Thyroid gland (tissue), 4 donors: ENCODE data around the gene FBXO3. TPM values are rescaled to one million over a fixed set of nuclear protein-coding genes. Genes with fewer than 3 reads are reported as not detected.
A peak's percentile ranks its signal among the peaks of the same experiment; 100 is the strongest.

Experiments used
- DNase-seq, 2 donors: peaks; one replicate each; pipeline ENCODE4 v3.0.0-alpha.2; 2019
- H3K27ac ChIP-seq, 3 donors: fragments of 200-600 bp; sonication (generic); 1 replicate in 2 of 3; 2 replicates in 1 of 3; pipeline ENCODE4 v1.5.1; 2016 to 2019; ENCODE audit warnings: mild to moderate bottlenecking in 1 of 3, moderate library complexity in 1 of 3
- H3K27me3 ChIP-seq: fragments of 200-600 bp; sonication (generic); one replicate; pipeline ENCODE4 v1.5.1; 2019
- H3K36me3 ChIP-seq, 2 donors: fragments of 200-600 bp; sonication (generic); one replicate each; pipeline ENCODE4 v1.5.1; 2016 to 2019
- H3K4me1 ChIP-seq, 2 donors: fragments of 200-600 bp; sonication (generic); one replicate each; pipeline ENCODE4 v1.5.1; 2017 to 2019
- H3K4me3 ChIP-seq, 3 donors: fragments of 200-600 bp; sonication (generic); replicated peaks in 1 of 3; 1 replicate in 2 of 3; 2 replicates in 1 of 3; pipeline ENCODE4 v1.5.1; 2016; ENCODE audit warnings: mild to moderate bottlenecking in 1 of 3
- H3K9me3 ChIP-seq: fragments of 200-600 bp; sonication (generic); one replicate; pipeline ENCODE4 v1.5.1; 2017
- POLR2A ChIP-seq, 2 donors: fragments of 450-650 bp; IDR thresholded peaks; one replicate each; pipeline ENCODE4 v1.6.1; 2017; ENCODE audit warnings: antibody characterized with exemption in 2 of 2, mild to moderate bottlenecking in 2 of 2, moderate library complexity in 1 of 2
- WGBS, 2 donors: methylation state at CpG; one replicate each; pipeline ENCODE4 v1.1.5; 2017; 5-methylcytosine and 5-hydroxymethylcytosine counted together
- intact Hi-C: fragments of 100-400 bp; cut with DNase I; formaldehyde crosslinking; loops from one replicate; pipeline ENCODE4 v1.15.1; 2023
- total RNA-seq, 4 donors: library from RNA; depleted of rRNA; stranded (reverse); fragments of >200 nt; gene quantifications; one replicate each; pipeline ENCODE4 v1.2.3, GENCODE V29; 2016
- TF ChIP-seq, protein P1 (sequence below), 6 experiments: fragments of 200-600 bp in 3 of 6; fragments of 450-650 bp in 3 of 6; sonication (generic) in 3 of 6; IDR thresholded peaks; one replicate each; pipeline ENCODE4 v1.5.1; 2016 to 2019; ENCODE audit warnings: antibody characterized with exemption in 6 of 6, mild to moderate bottlenecking in 2 of 6, inconsistent platforms in 1 of 6, moderate library complexity in 1 of 6

Gene FBXO3
- total RNA-seq, 4 donors from 2014 or later, result 55.8 to 82.0 (median 57.7) TPM

DNA sequence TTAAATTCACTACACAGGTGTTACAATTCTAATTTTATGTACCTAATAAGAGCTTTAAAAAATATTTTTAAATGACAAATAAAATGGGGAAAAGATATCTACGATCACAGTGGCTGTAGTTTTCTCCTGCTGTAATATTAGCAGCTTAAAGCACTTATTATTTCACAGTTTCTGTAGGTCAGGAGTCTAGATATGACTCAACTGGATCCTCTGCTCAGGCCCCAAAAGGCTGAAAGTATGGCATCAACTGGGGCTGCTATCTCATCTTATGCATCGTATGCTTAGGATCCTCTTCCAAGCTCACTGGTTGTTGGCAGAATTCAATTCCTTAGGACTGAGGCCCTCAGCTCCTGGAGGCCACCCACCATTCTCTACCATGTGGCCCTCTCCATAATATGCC is 12.8 kb downstream of the FBXO3 start:
- TF ChIP-seq, protein P1, sequence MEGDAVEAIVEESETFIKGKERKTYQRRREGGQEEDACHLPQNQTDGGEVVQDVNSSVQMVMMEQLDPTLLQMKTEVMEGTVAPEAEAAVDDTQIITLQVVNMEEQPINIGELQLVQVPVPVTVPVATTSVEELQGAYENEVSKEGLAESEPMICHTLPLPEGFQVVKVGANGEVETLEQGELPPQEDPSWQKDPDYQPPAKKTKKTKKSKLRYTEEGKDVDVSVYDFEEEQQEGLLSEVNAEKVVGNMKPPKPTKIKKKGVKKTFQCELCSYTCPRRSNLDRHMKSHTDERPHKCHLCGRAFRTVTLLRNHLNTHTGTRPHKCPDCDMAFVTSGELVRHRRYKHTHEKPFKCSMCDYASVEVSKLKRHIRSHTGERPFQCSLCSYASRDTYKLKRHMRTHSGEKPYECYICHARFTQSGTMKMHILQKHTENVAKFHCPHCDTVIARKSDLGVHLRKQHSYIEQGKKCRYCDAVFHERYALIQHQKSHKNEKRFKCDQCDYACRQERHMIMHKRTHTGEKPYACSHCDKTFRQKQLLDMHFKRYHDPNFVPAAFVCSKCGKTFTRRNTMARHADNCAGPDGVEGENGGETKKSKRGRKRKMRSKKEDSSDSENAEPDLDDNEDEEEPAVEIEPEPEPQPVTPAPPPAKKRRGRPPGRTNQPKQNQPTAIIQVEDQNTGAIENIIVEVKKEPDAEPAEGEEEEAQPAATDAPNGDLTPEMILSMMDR (IDR thresholded peaks at IDR 0.05), result no peak
- no peak for TF ChIP-seq POLR2A (IDR thresholded peaks at IDR 0.05)
- WGBS, 2 donors, result 86 to 100% methylated on average over 2 of the region's 2 CpGs
- no peaks in the 10 kb centered on the region for H3K4me1 ChIP-seq
- no peak overlapping the region for H3K4me3 ChIP-seq
- H3K27me3 ChIP-seq, result no peaks in the 10 kb centered on the region
- DNase-seq, result no peak
- intact Hi-C loops, result no loop called here
- no peak overlapping the region for H3K27ac ChIP-seq
- H3K36me3 ChIP-seq, result peaks cover 29 to 36% of the 10 kb centered on the region in 2 donors
- H3K9me3 ChIP-seq, result no peaks in the 10 kb centered on the region

DNA sequence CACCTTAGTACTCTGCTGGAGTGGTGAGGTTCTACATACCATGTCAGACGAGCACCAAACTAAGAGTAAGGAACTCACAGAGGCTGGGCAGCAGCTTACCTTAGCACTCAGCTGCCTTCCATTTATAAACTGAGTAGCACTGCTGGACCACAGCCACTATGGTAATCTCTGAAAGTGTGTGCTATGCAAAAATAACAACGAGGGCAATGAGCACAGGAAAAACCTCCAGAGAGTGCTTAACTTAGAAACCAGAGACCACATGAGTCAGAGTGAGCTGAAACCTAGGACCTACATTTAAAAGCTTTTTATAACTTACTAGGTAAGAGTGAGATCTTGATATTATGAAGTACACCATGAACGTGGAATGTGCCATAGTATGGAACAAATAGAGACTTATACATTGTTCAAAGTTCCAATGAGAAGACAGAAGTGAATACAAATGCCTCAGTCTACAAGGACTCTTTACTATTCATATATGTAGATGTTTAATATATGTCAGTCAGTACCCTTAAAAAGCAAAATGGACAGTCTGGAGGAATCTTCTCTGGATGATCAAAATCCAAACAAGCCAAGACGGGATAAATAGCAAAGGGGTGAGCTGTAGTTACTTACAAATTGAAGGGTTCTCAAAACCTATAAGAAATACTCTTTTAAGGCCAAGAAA is 20.9 kb downstream of the FBXO3 start:
- Histone ChIP-seq H3K36me3 (peaks cover 14 to 21% of the 10 kb centered on the region in 2 donors), H3K27ac (peak overlapping the region; percentile 11 to 56 (median 43)), H3K27me3 (no peaks in the 10 kb centered on the region), H3K9me3 (no peaks in the 10 kb centered on the region), H3K4me3 (no peak overlapping the region), H3K4me1 (peaks cover 11 to 12% of the 10 kb centered on the region in 2 donors)
- peak; percentile 62 to 68 for DNase-seq
- 22 to 30% methylated on average over 4 of the region's 4 CpGs for WGBS, 2 donors
- TF ChIP-seq, protein P1 (IDR thresholded peaks at IDR 0.05), result no peak
- peak in 1 of 2 donors; percentile 22 for TF ChIP-seq POLR2A (IDR thresholded peaks at IDR 0.05)
- intact Hi-C loops, result no loop called here

DNA sequence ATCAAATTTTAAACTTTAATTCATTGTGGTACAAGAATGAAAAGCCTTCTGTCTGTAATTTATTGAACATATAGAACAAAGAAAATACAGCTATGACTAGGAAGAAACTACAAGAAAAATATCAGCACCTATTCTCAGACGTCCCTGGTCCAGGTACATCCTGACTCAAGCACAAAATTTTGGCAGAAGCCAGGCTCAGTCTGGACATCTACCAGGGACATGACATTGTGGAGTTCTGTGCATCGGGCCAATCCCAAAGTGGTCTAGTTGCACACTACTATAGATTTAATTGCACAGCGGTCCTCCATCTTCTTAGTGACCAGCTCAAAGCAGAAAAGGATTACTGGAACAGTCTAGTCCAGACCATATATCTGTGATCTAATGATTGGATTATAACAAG is 22.4 kb downstream of the FBXO3 start:
- H3K4me3 ChIP-seq, result no peak overlapping the region
- no peak for TF ChIP-seq POLR2A (IDR thresholded peaks at IDR 0.05)
- TF ChIP-seq, protein P1 (IDR thresholded peaks at IDR 0.05), result no peak
- 88 to 90% methylated on average over 3 of the region's 3 CpGs for WGBS, 2 donors
- no peak overlapping the region for H3K27ac ChIP-seq
- peaks cover 7 to 9% of the 10 kb centered on the region in 2 donors for H3K36me3 ChIP-seq
- H3K4me1 ChIP-seq, result peaks cover 11 to 18% of the 10 kb centered on the region in 2 donors
- H3K27me3 ChIP-seq, result no peaks in the 10 kb centered on the region
- DNase-seq, result no peak
- H3K9me3 ChIP-seq, result no peaks in the 10 kb centered on the region
- intact Hi-C loops, result no loop called here

DNA sequence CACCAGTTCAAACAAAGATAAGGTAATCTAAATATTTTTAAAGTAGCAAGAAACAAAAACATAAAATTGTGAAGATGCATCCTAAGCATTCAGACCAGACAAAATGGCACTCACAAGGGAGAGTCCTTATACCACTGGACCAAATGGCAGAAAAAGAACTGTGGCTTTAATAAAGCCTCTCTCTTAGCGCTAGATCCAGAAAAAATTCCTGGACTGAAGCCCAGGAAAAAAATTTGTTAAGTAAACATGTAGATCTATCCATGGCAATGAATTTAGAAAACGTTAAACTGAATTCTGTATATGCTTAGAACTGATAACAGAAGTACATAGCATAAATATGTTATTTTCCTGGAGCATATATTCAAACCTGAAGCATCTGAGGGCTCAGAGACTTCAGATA is 26.3 kb downstream of the FBXO3 start:
- intact Hi-C loops, result no loop called here
- DNase-seq, result no peak
- no peak overlapping the region for H3K27ac ChIP-seq
- TF ChIP-seq, protein P1 (IDR thresholded peaks at IDR 0.05), result no peak
- no peak for TF ChIP-seq POLR2A (IDR thresholded peaks at IDR 0.05)
- H3K4me1 ChIP-seq, result peaks cover under 1 to 7% of the 10 kb centered on the region in 2 donors
- no peak overlapping the region for H3K4me3 ChIP-seq
- 27 to 42% methylated on average over 2 of the region's 2 CpGs for WGBS, 2 donors
- no peaks in the 10 kb centered on the region for H3K9me3 ChIP-seq
- no peaks in the 10 kb centered on the region for H3K27me3 ChIP-seq
- peaks cover 0 to 4% of the 10 kb centered on the region in 2 donors for H3K36me3 ChIP-seq

DNA sequence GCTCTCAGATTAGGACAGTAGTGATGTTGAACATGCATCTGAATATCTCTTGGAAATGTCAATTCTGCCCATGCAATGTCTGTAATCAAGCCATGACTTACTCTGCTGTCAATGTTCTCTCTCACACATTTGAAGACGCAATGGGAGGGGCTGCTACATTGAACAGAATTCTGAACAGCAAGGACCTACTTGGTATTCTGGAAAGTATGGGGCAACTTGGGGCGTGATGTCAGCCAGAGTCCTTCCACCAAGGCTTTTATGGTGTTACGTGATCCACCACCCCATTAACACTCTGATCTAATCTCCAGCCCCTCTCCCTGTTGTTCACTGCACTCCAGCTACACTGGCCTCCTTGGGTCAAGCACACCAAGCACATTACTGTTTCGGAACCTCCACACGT is 31.0 kb downstream of the FBXO3 start:
- Histone ChIP-seq H3K36me3 (no peaks in the 10 kb centered on the region), H3K4me1 (peaks cover 0 to 7% of the 10 kb centered on the region in 2 donors), H3K27ac (no peak overlapping the region), H3K4me3 (no peak overlapping the region), H3K27me3 (no peaks in the 10 kb centered on the region), H3K9me3 (no peaks in the 10 kb centered on the region)
- TF ChIP-seq, protein P1 (IDR thresholded peaks at IDR 0.05), result no peak
- no peak for TF ChIP-seq POLR2A (IDR thresholded peaks at IDR 0.05)
- 90 to 92% methylated on average over 5 of the region's 5 CpGs for WGBS, 2 donors
- intact Hi-C loops, result no loop called here
- DNase-seq, result no peak
